Head of caudate nucleus (tissue), 42 donors: Measurements from ENCODE around the gene COPRS.
"Not testable (repeated sequence)": the region's sequence is repeated elsewhere in the genome, so short reads cannot be mapped to it uniquely, and the experiment has no call there.

ENCODE experiments used
- DNase-seq, 42 donors: peaks; one replicate each; pipeline versions ENCODE4 v3.0.0 to v3.0.0-alpha.2; 2020 to 2021; ENCODE audit warnings: mixed read lengths in 7 of 42
- intact Hi-C: fragments of 100-400 bp; cut with DNase I; formaldehyde crosslinking; loops from one replicate; pipeline ENCODE4 v1.15.0; 2022

COPRS gene

GRCh38 chr17:31819578-31819977 lies 39.5 kb downstream of the COPRS start:
- intact Hi-C loops, result no loop called here
- DNase-seq, result no peak

GRCh38 chr17:31818863-31819262 lies 40.2 kb downstream of the COPRS start:
- intact Hi-C loops, DNase-seq: not testable (repeated sequence)

GRCh38 chr17:31815212-31815730 lies 43.8 kb downstream of the COPRS start:
- intact Hi-C loops, result no loop called here
- DNase-seq, result no peak

- DNase-seq, result no peak
- intact Hi-C loops, result no loop called here
These were observed 47.9 kb downstream of the COPRS start for GRCh38 chr17:31811101-31811500.

GRCh38 chr17:31809876-31810275 lies 49.2 kb downstream of the COPRS start:
- intact Hi-C loops, DNase-seq: not testable (repeated sequence)

GRCh38 chr17:31808521-31809050 lies 50.5 kb downstream of the COPRS start:
- intact Hi-C loops, result no loop called here
- DNase-seq, result no peak

GRCh38 chr17:31807846-31808245 lies 51.2 kb downstream of the COPRS start:
- no peak for DNase-seq
- intact Hi-C loops, result no loop called here

- DNase-seq, result no peak
- intact Hi-C loops, result no loop called here
These were observed 52.1 kb downstream of the COPRS start for GRCh38 chr17:31806921-31807320.

- intact Hi-C loops, result no loop called here
- peak in 1 of 42 donors; percentile 5 for DNase-seq
These were observed 55.4 kb downstream of the COPRS start for GRCh38 chr17:31803494-31804213.

GRCh38 chr17:31802502-31802901 lies 56.5 kb downstream of the COPRS start:
- DNase-seq, result peak in 8 of 42 donors; percentile 6 to 37 (median 18)
- intact Hi-C loops, result no loop called here
